GM12892 (cell line): ENCODE data around the gene RFX3.

Experiments
- POLR2A ChIP-seq: IDR thresholded peaks from 2 replicates; pipeline ENCODE4 v1.6.1; 2011; ENCODE audit warnings: low read depth, low read length, control low read depth
- POLR2AphosphoS5 ChIP-seq: IDR thresholded peaks from 2 replicates; pipeline ENCODE4 v1.6.1; 2011; ENCODE audit warnings: low read depth, low read length, control low read depth
- TAF1 ChIP-seq: IDR thresholded peaks from 2 replicates; pipeline ENCODE4 v1.6.1; 2011; ENCODE audit warnings: low read depth, mild to moderate bottlenecking, control low read depth, low read length, borderline replicate concordance

GRCh38 chr9:3240656-3241268, 285.0 kb downstream of the RFX3 start:
- TF ChIP-seq POLR2A (no peak), POLR2AphosphoS5 (no peak), TAF1 (no peak)
